ENCODE results near the gene GIPC1.
"Not testable (repeated sequence)": the region's sequence is repeated elsewhere in the genome, so short reads cannot be mapped to it uniquely, and the experiment has no call there.

Gene GIPC1

DNA sequence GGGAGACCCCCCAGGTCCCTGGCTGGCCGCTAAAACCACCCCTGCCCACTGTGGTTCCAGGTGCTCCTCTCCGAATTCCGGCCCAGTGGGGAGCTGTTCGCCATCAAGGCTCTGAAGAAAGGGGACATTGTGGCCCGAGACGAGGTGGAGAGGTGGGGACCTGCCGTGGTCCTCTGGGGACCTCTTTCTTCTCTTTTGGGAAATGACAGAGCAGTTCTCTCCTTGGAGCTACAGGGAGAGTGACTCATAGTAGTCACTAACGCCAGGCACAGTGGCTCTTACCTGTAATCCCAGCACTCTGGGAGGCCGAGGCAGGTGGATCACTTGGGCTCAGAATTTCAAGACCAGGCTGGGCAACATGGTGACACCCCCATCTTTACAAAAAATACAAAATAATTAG is 28.1 kb downstream of the GIPC1 start:
- no peak overlapping the region for H3K4me3 ChIP-seq (ENCODE audit: low read depth, low read length)
- TF ChIP-seq, protein P1, sequence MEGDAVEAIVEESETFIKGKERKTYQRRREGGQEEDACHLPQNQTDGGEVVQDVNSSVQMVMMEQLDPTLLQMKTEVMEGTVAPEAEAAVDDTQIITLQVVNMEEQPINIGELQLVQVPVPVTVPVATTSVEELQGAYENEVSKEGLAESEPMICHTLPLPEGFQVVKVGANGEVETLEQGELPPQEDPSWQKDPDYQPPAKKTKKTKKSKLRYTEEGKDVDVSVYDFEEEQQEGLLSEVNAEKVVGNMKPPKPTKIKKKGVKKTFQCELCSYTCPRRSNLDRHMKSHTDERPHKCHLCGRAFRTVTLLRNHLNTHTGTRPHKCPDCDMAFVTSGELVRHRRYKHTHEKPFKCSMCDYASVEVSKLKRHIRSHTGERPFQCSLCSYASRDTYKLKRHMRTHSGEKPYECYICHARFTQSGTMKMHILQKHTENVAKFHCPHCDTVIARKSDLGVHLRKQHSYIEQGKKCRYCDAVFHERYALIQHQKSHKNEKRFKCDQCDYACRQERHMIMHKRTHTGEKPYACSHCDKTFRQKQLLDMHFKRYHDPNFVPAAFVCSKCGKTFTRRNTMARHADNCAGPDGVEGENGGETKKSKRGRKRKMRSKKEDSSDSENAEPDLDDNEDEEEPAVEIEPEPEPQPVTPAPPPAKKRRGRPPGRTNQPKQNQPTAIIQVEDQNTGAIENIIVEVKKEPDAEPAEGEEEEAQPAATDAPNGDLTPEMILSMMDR (IDR thresholded peaks at IDR 0.05; ENCODE audit: low read depth, low read length, missing control alignments) = no peak
- DNase-seq (ENCODE audit: low read depth) = no peak

DNA sequence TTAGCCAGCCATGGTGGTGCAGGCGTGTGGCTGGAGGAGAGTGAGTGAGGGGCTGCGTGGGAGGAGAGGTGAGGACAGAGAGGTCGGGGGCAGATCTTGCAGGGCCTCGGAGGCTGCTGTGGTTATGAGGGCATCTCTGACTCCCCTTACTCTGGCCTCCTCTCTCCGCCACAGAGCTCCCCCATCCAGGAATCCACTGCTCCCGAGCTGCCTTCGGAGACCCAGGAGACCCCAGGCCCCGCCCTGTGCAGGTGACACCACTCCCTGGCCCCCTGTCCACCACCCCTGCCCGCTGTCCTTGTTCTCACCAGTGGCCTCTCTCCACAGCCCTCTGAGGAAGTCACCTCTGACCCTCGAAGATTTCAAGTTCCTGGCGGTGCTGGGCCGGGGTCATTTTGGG is 28.5 kb downstream of the GIPC1 start:
- no peak overlapping the region for H3K4me3 ChIP-seq (ENCODE audit: low read depth, low read length)
- no peak for DNase-seq (ENCODE audit: low read depth)
- TF ChIP-seq, protein P1 (IDR thresholded peaks at IDR 0.05; ENCODE audit: low read depth, low read length, missing control alignments) = no peak

DNA sequence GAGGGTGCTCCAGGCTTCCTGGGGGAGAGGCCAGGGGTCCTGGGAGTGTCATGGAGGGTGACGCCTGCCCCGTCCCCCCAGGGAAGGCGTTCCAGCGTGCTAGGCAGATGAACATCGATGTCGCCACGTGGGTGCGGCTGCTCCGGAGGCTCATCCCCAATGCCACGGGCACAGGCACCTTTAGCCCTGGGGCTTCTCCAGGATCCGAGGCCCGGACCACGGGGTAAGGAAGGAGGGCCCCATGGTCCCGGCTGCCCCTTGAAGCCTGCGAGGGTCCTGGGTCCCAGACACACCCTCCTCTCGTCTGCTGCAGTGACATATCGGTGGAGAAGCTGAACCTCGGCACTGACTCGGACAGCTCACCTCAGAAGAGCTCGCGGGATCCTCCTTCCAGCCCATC is 32.2 kb downstream of the GIPC1 start:
- no peak overlapping the region for H3K4me3 ChIP-seq (ENCODE audit: low read depth, low read length)
- no peak for DNase-seq (ENCODE audit: low read depth)
- TF ChIP-seq, protein P1 (IDR thresholded peaks at IDR 0.05; ENCODE audit: low read depth, low read length, missing control alignments) = no peak

DNA sequence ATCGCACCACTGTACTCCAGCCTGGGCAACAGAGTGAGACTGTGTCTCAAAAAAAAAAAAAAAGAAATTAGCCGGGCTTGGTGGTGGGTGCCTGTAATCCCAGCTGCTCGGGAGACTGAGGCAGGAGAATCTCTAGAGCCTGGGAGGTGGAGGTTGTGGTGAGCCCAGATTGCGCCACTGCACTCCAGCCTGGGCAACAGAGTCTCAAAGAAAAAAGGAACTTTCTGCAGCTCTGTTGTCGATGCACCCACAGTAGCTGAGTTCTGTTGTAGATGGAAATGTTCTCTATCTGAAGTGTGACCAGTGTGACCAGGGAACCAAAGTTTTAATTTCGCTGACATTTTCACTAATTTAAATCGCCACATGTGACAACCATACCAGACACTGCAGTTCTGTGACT is 33.5 kb downstream of the GIPC1 start:
- H3K4me3 ChIP-seq (ENCODE audit: low read depth, low read length); DNase-seq (ENCODE audit: low read depth): not testable (repeated sequence)

DNA sequence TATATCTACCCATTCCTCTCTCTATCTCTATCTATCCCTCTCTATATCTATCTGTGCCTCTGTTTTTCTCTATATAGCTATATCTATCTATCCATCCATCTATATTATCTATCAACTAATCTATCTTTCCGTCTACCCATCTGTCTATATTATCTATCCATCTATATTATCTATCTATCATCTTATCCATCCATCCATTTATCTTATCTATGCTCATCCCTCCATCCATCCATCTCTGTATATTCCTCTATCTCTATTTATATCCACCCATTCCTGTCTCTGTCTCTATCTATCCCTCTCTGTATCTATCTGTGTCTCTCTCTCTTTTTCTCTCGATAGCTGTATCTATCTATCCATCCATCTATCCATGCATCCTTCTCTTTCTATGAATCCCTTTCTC is 35.0 kb downstream of the GIPC1 start:
- TF ChIP-seq, protein P1 (IDR thresholded peaks at IDR 0.05; ENCODE audit: low read depth, low read length, missing control alignments) = no peak
- DNase-seq (ENCODE audit: low read depth) = no peak
- H3K4me3 ChIP-seq (ENCODE audit: low read depth, low read length) = no peak overlapping the region

DNA sequence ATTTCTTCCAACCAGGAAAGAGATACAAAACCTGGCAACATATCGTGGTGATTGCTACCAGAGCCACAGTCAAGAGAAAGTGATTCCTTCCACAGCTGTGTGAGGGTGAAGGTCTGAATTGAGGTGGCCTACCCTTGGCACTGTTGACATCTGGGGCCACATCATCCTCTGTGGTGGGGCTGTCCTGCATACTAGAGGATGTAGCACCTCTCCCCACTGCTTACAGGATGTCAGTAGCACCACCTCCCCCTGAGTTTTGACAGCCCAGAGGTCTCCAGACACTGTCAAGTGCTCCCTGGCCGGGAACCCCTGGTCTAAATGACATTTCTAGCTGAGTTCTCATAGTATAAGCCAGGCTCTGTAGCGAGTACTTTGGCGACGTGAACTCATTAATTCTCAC is 36.2 kb downstream of the GIPC1 start:
- no peak for DNase-seq (ENCODE audit: low read depth)
- TF ChIP-seq, protein P1 (IDR thresholded peaks at IDR 0.05; ENCODE audit: low read depth, low read length, missing control alignments) = no peak
- H3K4me3 ChIP-seq (ENCODE audit: low read depth, low read length) = no peak overlapping the region

DNA sequence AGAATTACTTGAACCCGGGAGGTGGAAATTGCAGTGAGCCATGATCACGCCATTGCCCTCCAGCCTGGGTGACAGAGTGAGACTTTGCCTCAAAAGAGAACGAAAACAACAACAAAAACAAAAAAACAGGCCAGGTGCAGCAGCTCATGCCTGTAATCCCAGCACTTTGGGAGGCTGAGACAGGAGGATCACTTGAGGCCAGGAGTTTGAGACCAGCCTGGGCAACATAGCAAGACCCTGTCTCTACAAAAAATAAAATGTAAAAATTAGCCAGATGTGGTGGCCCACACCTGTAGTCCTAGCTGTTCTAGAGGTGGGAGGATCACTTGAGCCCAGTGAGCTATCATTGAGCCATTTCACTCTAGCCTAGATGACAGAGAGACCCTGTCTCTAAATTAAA is 43.6 kb downstream of the GIPC1 start:
- not testable (repeated sequence) for DNase-seq (ENCODE audit: low read depth); H3K4me3 ChIP-seq (ENCODE audit: low read depth, low read length)

DNA sequence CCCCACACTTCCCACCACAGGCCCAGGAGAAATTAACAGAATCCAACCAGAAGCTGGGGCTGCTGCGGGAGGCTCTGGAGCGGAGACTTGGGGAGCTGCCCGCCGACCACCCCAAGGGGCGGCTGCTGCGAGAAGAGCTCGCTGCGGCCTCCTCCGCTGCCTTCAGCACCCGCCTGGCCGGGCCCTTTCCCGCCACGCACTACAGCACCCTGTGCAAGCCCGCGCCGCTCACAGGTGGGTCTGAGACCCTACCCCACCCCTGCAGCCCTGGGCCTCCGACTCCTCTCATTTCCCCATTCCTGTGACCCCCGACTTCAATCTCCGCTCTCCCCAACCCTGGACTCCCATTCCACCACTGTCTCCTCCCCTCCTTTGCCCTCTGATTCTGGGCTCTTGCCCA is 45.1 kb downstream of the GIPC1 start:
- DNase-seq (ENCODE audit: low read depth) = no peak
- no peak overlapping the region for H3K4me3 ChIP-seq (ENCODE audit: low read depth, low read length)
- TF ChIP-seq, protein P1 (IDR thresholded peaks at IDR 0.05; ENCODE audit: low read depth, low read length, missing control alignments) = no peak

All from GM12864 (cell line).